Activated CD4-positive, CD25-positive, alpha-beta regulatory T cell treated with anti-CD3 and anti-CD28 coated beads, Interleukin-2, amount 50 U/mL, for 24 hours (primary cell): ENCODE results near the gene CDK5RAP2.
"Not testable (repeated sequence)": the region's sequence is repeated elsewhere in the genome, so short reads cannot be mapped to it uniquely, and the experiment has no call there.

Source experiments
- ATAC-seq, 2 donors: fragments of 150-1000 bp; cut with Tn5 transposase; one replicate each; pipeline ENCODE4 v1.10.0; 2021; ENCODE audit warnings: mild to moderate bottlenecking in 1 of 2, moderate library complexity in 1 of 2

The CDK5RAP2 gene

DNA sequence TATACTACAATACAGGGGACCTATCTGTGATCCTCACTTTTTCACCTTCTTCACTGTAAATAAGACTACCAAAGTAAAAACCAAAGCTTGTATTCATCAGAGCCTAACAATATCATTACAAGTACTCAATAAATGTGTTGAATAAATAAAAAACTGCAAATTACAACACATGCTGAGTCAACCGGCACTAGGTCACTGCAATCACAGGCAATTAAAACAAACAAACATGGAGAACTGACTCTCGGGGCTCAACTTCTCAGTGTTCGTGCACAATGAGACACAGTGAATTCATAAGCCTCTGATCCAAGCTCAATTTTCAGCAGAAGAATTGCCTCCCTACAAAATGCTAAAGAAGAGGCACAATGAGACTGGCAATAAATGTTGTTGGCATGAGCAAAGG, 69.2 kb downstream of the CDK5RAP2 start:
- ATAC-seq = no peak

GRCh38 chr9:120507936-120508510, 71.9 kb downstream of the CDK5RAP2 start:
- no peak for ATAC-seq

DNA sequence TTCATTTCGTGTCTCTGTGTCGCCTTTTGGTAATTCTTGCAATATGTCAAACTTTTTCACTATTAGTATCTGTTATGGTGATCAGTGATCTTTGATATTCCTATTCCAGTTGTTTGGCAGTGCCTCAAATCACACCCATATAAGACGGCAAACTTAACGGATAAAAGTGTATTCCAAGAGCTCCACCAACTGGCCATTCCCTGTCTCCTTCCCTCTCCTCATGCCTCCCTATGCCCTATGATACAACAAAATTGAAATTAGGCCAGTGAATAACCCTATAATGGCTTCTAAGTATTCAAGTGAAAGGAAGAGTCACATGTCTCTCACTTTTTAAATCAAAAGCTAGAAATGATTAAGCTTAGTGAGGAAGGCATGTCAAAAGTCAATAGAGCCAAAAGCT, 74.8 kb downstream of the CDK5RAP2 start:
- ATAC-seq = no peak

DNA sequence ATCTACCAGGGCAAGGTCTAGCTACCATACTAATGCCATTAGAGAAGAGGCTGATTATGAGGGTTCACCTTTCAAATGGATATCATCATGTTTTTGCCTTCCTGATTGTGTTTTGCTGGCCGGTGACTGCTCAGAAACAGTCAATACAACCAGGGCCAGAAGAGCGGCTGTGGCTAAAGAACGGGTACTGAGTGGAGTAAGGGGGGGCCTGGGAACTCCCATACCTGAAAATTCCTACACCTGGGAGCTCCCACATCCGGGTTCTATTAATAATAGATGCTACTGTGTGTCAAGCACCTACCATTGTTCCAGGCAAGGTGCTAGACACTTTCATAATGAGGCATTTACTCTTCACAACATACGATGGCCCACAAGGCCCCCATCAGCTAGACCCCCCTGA, 79.2 kb downstream of the CDK5RAP2 start:
- ATAC-seq = no peak

DNA sequence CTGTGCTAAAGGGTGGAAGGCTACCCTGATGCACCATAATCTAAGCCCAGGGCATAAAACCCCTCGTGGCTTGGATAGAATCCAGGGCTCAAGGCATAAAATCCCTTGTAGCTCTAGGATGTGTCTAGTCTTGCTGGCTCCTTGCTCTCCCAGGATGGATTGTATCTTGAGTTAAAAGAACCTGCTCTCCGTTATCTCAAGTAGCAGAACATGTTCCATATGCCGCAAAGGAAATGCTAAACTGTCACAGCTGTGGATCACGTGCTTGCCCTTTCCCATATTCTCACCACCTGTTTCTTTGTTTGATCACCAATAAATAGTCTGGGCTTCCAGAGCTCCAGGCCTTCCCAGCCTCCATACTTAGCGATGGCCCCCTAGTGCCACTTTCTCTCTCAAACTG, 82.1 kb downstream of the CDK5RAP2 start:
- ATAC-seq = not testable (repeated sequence)

DNA sequence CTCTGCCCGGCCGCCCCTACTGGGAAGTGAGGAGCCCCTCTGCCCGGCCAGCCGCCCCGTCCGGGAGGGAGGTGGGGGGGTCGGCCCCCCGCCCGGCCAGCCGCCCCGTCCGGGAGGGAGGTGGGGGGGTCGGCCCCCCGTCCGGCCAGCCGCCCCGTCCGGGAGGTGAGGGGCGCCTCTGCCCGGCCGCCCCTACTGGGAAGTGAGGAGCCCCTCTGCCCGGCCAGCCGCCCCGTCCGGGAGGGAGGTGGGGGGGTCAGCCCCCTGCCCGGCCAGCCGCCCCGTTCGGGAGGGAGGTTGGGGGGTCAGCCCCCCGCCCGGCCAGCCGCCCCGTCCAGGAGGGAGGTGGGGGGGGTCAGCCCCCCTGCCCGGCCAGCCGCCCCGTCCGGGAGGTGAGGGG, 83.5 kb downstream of the CDK5RAP2 start:
- ATAC-seq = not testable (repeated sequence)

DNA sequence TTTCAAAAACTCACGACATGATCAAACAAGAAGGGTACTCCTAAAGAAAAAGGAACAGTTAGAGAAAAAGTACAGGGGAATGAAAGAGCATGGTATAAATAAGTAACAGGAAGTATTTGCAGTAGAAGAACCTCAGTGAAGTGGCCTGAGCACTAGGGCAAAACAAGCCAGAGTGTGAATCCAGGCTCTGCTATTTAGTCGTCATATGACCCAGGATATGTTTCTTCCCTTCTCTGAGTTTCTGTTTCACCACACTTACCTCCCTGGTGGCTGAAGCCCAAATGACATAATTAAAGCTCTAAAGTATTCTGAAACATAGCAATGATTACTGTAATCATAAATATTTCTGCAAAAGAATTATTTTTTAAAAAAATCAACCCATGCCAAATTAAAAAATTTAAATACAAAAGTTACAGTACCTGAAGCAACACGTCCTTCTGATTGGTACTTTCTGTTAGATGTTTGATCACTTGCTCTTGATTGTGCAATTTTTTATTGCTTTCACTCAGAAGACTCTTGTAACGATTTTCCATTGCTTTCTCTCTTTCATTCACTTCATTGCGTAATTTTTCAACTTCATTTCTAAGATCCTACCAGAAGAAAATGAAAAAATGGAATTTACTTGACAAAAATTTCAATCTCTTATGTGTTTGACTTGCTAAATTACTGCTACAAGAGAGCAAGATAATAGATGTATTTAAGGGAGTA, 88.9 kb downstream of the CDK5RAP2 start:
- ATAC-seq = no peak

GRCh38 chr9:120486835-120487234, 93.1 kb downstream of the CDK5RAP2 start:
- ATAC-seq = no peak

DNA sequence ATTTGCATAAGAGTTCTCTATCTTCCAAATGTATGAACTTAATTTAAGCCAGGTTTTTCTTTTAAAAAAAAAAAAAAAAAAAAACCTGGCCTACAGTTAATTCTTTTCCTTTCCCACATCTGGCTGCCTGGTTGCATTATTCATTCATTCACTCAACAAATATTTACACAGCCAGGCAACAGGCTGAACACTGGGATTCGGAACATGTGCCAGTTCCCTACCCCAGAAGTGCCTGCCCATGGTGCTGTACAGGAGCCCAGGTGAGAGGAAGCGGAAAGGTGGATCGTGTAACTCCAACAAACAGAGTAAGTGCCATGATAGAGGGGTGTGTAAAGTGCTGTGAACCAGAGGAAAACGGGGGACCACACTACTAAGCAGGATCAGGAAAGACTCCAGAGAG, 93.6 kb downstream of the CDK5RAP2 start:
- ATAC-seq = no peak

DNA sequence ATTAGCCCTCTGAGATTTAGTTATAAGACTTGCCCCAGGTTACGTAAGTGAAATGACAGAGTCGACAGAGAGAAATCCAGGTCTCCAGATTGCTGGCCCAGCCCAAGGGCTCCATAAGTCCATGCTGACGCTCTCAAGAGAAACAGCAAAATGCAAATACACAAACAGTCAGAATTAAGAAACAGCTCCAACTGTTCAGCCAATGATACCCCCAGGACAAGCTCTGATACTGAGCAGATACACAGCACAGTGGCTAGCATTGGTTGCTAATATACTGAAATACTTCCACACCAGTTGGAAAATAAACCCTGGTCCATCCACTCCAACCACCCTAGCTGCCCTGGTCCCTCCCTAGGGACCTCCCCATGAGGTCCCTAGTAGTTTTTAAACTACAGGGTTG, 94.2 kb downstream of the CDK5RAP2 start:
- no peak for ATAC-seq

GRCh38 chr9:120484162-120484561, 95.8 kb downstream of the CDK5RAP2 start:
- no peak for ATAC-seq

DNA sequence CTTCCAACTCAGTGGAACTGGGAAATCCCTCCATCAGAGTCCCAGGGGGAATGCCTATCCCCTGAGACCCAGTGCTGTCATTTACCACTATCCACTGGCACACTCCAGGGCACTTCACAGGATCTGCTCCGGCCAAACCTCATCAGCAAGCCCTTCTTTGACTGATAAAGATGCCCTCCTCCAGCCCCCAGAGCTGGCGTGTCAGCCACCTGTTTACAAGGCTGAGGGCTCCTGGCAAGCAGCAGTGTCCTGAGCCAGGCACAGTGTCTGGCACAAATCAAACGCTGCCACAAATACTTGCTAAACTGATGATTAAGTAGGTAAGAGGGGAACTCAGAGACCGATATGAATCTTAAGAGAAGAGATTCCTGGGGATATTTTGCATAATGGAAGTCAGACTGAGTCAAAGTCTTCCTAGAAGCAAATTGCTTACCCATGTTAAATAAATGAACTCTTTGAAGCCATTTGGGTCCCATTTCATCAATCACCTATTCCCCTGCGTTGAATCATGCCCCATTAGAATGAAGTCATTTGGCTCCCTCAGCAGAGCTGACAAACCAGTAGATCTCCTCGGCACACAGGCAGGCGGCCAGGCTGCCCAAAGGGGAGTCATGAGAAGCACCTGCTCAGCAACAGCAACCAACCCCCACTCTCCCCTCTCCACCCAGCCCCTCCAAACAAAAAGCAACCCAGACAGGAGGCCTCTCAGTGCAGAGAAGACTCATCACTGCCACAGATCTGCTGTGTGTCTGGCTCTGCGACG, 97.4 kb downstream of the CDK5RAP2 start:
- ATAC-seq = no peak

DNA sequence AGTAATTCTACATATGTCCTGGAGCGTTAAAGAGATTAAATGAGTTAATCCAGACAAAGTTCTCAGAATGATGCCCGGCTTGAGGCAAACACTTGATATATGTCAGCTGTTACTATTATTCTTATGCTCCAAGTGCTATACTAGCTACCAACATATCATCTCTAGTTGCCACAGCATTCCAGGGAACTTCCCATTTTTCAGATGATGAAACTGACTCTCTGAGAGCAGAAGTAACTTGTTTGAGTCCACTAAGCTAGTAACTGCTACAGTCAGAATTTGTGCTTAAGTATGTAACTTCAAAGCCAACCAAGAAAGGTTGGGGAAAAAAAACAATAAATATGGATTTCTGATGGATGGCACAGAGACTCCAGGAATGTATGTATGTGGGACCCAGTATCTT, 98.1 kb downstream of the CDK5RAP2 start:
- no peak for ATAC-seq

DNA sequence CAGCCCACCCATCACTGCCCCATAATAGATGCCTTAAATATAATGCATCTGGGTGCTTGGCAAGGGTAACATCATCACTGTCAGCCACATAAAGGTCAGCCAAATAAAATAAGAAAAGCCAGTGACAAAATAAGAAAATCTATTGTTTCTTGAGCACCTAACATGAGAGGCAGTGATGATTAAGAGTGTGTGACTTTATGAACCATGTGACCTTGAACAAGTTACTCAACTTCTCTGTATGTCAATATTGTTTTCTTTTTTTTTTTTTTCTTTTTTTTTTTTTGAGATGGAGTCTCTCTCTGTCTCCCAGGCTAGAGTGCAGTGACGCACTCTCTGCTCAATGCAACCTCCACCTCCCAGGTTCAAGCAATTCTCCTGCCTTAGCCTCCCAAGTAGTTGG, 98.7 kb downstream of the CDK5RAP2 start:
- no peak for ATAC-seq

DNA sequence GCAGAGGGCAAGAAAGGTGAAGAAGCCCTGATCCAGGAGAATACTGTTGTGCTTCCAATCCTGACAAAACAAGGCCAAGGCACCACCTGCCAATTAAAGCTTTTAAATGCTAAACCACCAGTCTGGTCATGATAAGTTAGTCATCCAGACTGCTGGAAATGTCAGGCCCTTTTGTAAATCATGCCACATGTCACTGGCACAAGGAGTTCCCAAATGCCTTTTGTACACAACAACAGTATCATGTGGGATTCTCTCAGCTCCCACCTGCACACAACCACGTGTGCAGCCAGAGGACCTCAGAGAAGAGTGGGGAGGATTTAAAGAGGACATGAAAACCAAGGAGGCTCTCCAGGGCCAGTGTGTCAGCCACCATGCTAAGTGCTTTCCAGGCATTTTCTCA, 99.3 kb downstream of the CDK5RAP2 start:
- ATAC-seq = no peak

DNA sequence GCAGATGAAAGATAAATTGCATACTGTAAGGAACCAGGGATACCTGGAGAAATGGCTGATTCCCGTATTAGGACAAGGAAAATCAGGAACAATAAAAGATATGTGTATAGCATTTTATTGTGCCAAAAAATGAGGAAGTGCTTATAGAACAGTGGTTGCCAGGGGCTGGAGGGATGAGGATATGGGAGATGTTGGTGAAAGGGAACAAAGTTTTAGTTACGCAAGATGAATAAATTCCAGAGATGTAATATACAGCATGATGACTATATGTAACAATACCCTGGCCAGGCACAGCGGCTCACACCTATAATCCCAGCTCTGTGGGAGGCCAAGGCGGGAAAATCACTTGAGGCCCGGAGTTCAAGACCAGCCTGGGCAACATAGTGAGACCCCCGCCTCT, 101.8 kb downstream of the CDK5RAP2 start:
- ATAC-seq = no peak

DNA sequence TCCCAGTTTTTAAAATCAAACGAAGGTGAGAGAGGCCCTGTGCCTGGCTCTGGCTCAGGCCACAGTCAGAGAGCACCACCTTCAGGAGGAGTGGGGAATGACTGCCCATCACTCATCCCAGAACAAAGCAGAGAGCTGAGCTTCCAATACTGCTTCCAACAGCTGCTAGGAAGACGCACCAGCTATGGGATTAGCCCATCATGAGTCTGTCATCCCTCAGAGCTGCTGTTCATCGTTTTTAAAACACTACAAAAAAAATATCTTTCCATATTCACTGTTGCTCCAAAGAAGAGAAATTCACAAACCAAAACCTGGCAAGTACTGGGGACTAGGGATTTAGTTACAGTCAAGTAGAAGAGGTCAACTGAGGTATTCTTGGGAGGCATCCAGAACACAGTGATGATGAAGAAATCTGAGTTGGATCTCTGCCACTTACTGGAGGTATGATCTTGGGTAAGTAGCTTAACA, 102.4 kb downstream of the CDK5RAP2 start:
- no peak for ATAC-seq

DNA sequence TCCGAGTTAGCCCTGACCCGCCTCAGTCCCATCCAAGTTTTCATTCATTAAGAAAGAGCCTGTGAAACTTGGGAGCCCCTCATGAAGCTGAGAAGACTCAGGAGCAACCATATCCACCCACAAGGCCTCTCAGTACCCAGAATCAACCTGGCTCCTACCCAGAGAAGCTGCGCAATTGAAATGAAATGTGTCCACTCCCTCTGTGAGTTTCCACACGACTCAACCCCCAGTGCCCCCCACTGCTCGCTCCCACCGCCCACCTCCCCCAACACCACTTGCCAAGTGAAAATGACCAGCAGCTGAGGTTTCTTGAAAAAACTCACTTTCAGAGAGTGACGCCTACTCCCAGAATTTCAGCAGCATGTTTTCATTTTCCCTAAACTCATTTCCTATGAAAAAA, 104.6 kb downstream of the CDK5RAP2 start:
- no peak for ATAC-seq

- ATAC-seq = no peak
Measured at GRCh38 chr9:120474591-120475243, 105.2 kb downstream of the CDK5RAP2 start.

- no peak for ATAC-seq
Measured at GRCh38 chr9:120473608-120474007, 106.4 kb downstream of the CDK5RAP2 start.

DNA sequence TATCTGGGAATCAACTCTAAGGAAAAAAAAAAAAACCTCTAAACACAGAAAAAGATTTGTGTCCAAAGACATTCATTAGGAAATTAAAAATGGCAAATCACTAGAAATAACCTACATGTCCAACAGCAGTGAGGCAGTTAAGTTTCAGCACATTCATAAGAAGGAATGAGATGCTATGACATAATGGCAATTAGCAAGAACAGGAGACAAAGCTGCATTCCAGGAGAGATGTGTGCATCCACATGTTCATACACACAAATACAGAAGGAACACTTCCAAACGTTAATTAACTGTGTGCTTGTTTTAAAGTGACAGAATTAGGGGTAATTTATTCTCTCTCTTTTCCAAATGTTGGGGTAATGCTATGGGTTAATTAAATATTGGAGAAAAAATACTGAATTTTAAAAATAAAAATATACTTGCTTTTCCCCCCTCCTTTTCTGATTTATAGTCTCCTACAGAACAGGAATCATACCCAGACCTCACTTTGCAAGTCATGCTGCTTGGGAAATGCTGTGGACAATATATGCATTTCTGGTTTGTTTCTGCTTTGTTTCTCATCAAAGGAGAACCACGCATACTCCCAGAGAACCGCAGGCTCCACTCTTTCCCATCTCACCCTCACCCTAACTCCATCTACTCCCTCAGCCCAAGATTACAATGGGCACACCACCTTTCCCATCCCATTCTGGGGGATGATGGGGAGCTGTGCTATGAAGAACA, 114.1 kb downstream of the CDK5RAP2 start:
- ATAC-seq = no peak

DNA sequence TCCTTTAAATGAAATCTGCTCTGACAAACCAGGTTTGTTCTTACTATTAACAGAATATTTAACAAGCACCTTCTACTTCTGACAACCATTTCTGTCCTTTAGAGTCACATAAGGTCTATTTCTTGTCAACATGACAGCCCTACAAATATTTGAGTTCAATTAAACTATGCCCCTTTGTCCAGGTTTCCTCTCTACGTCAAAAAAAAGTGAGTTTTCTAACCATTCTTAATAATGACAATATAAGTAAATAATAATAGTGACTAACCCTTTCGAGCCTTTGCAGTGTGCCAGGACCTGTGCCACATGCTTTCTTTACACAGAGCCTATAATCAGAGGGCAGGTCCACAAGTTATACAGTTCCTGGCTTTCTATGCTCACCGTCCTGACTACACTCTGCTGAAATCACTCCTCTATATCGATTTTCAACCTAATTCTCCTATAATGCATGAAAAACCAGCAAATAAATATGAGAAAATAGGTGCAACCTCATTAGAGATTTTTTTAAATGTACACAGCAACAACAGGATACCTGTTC, 115.0 kb downstream of the CDK5RAP2 start:
- ATAC-seq = no peak
